Measurements from ENCODE around the gene STXBP6.
A peak's percentile ranks its signal among the peaks of the same experiment; 100 is the strongest.
"Not testable (repeated sequence)": the region's sequence is repeated elsewhere in the genome, so short reads cannot be mapped to it uniquely, and the experiment has no call there.

Gene STXBP6

DNA sequence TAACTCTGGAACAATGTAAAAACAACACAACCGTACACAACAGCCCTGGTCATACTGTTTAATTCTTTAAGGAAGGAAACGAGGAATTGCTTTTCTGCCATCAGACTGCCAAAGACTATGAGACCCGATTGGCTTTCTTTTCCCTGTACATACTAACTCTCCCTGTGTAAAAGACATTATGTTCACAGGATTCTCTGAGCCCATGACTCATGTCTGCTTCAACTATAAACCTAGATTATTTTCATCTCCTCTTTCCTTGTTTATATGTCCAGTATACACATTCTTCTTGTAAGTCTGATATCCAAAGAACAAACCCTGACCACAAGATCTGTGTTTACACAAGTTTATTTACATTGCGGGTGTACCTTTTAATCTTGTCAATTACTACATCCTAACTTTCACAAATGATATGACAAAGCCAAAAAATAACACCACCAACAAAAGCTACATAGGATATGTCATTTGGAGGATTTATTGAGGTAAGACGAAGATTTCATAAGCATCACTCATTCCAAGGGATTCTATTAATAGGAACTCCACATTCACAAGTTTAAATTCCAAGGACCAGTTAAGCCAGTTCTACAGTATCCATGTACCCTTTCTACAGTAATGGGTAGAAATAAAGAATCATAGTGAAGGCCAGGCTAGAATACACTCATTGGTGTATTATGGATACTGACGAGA is 67.3 kb downstream of the STXBP6 start:
- DNase-seq, result no peak

DNA sequence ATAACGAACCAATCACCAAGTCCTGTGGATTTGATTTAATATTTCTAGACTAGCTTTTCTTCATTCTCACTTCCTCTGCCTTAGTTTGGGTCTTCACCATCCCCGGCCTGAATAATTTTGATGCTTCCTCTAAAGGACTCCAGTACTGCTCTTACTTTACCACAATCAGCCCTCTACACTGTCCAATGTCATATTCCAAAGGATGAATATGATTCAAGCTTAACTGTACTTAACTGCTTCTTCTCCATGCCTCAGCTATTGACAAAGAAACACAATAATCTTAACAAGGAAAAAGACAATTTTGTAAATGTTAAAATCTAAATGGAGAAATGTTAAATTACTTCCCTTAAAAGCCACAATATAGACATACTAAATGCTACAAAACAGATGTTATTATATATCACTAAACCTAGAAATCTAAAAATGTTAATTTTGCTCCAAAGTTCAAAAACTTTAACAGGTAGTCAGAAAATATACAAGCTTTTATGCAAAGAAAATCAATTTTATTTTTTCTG is 70.2 kb downstream of the STXBP6 start:
- no peak for DNase-seq

GRCh38 chr14:24978862-24979724 is 70.9 kb downstream of the STXBP6 start:
- DNase-seq, result no peak

GRCh38 chr14:24976602-24977001 is 73.3 kb downstream of the STXBP6 start:
- DNase-seq, result no peak

DNA sequence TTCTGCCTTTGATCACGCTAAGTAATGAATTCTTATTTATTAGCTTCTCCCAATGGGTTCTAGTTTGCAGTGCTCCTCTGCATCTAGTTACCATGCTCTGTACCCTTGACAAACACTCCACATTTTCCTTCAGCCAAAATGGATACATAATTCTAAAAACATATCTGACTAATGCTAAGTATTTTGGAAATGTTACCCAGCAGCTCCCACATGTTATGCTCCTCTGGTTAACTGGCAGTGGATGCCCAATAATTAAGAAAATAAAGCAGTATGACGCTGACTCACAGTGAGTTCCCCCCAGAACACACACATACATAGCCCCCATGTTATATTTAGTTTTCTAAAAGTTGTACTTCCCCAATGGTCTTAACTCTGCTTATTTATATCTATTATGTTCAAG is 74.6 kb downstream of the STXBP6 start:
- no peak for DNase-seq

- no peak for DNase-seq
These were observed 75.2 kb downstream of the STXBP6 start for GRCh38 chr14:24974591-24975374.

DNA sequence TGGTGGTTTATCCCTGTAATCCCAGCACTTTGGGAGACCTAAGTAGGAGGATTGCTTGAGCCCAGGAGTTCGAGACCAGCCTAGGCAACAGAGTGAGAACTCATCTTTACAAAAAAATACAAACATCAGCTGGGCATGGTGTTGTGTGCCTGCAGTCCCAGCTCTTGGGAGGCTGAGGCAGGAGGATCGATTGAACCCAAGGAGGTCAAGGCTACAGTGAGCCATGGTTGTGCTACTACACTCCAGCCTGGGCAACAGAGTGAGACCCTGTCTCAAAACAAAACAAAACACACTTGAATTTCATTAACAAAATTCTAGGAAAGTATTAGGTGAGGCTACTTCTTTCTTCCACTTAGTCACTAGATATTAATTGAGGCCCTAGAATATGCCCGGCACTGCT is 77.1 kb downstream of the STXBP6 start:
- DNase-seq, result no peak

DNA sequence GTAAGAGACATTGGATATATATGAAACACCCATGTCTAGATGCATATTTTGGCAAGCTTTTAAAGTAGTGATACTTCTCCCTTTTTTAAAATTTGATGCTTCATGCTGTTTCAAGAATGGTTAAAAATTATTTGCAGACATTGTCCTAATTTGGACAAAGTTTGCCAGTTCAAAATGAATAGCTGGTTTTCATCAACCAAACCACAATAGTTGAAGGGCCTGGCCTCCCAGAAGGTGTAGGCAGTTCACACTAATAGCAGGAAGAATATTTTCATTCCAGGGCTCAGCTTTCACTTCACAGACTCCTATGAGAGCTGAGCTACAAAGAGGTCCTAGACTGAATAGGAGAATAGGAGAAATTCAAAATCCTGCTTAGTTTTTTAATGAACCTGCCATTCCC is 78.7 kb downstream of the STXBP6 start:
- peak; percentile 19 for DNase-seq

DNA sequence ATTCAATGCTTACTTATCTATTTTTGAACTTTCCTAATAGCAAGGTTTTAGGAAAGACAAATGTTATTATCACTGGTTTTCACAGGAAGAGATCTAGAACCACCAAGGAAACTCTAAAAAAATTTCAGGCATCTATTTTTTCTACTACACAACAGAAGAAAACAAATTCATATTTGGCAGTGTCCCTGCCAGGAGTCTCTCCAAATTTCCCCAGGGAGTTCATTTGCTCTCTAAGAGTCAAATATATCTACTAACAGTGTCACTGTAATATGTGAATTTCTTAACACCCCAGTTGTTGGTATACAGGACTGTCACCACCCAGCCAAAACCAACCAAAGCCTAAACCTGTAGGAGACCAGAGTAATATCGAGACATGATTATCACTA is 83.4 kb downstream of the STXBP6 start:
- DNase-seq, result no peak

- DNase-seq, result no peak
These were observed 83.9 kb downstream of the STXBP6 start for GRCh38 chr14:24965934-24966578.

DNA sequence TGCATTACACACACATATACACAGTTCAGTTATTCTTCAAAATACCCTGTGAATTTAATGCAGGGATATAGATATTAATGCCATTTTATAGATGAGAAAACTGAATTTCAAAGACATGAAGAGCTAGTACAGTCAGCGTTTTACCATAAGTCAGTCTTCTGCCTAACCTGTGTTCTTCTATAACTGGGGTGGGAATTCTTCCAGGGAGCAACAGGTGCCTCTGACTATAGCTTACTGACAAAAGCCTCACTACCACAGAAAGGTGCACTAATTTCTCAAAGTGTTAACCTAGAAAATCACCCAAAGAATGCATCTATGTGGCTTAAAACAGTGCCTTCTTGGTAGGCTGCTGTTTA is 84.4 kb downstream of the STXBP6 start:
- DNase-seq, result no peak

GRCh38 chr14:24964591-24964990 is 85.4 kb downstream of the STXBP6 start:
- no peak for DNase-seq

DNA sequence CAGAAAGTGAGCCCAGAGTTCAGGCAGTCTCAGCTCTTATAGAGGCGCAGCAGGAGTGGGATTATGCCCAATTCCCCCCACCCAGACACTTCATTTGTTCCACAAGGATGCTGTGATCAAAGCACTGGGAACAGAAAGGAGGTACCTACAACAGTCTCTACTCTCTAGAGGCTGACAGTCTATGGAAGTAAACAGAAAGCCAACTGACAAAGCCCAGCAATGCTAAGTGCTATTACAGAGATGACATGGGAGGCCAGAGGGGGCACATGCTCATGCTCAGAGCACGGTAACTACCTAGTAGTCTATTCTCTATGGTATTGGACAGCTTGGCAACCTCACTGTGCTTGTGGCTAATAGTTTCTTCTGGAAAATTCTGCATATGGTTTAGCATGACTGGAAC is 85.9 kb downstream of the STXBP6 start:
- DNase-seq, result no peak

DNA sequence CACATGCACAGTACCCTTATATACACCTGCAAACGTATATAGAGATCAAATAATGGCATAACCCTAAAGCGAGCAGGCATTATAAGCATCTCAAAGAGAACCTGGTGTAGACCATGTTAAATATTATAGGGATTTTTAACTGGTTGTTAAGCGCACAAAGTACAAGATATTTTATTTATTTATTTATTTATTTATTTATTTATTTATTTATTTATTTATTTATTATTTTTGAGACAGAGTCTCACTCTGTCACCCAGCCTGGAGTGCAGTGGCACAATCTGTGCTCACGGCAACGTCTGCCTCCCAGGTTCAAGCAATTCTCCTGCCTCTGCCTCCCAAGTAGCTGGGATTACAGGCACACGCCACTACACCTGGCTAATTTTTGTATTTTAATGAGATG is 87.8 kb downstream of the STXBP6 start:
- DNase-seq, result not testable (repeated sequence)

- DNase-seq, result no peak
These were observed 89.1 kb downstream of the STXBP6 start for GRCh38 chr14:24960816-24961215.

DNA sequence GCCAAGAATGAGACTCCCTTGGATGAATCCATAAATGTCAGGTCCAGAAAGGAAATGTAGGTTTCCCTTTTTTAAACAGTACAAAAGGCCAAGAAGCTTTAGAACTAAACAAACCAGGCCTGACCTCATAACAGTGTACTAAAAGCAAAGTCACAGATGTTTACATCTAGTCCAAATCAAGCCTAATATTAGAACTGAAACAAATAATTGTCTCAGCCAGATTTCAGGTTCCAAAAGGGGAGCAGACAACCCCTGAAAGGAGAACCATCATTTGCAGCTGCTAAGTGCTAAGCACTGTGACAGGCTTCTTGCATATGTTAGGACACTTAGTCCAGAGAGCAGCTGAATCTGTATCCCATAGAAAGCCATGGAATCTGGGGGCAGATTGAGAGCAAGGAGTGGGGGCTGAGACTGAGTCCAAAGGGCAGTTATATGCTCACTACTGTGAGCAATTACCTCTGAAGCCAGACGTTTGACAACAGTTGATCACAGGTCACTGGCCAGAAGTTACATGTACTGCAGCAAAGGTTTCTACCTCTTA is 90.1 kb downstream of the STXBP6 start:
- DNase-seq, result no peak

- DNase-seq, result no peak
These were observed 91.7 kb downstream of the STXBP6 start for GRCh38 chr14:24958271-24958670.

GRCh38 chr14:24957814-24958213 is 92.1 kb downstream of the STXBP6 start:
- DNase-seq, result no peak

DNA sequence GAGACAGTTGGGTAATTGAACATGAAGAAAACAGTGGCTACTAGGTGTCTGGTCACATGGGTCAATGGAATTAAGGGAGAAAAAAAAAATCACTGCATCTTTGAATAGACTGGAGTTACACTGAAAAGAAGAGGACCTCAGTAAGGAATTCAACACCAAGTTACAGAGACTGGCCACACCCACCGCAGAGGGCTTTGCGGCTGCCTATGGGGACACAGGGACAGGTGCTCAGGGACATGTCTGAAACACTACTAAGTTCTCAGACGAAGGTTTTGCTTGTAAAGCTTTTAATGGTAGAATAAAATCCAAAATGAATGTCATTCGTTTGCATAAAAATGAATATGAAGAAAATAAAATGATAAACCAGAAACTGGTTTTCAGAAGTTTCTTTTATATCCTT is 93.8 kb downstream of the STXBP6 start:
- no peak for DNase-seq

GRCh38 chr14:24954700-24955037 is 95.3 kb downstream of the STXBP6 start:
- no peak for DNase-seq

DNA sequence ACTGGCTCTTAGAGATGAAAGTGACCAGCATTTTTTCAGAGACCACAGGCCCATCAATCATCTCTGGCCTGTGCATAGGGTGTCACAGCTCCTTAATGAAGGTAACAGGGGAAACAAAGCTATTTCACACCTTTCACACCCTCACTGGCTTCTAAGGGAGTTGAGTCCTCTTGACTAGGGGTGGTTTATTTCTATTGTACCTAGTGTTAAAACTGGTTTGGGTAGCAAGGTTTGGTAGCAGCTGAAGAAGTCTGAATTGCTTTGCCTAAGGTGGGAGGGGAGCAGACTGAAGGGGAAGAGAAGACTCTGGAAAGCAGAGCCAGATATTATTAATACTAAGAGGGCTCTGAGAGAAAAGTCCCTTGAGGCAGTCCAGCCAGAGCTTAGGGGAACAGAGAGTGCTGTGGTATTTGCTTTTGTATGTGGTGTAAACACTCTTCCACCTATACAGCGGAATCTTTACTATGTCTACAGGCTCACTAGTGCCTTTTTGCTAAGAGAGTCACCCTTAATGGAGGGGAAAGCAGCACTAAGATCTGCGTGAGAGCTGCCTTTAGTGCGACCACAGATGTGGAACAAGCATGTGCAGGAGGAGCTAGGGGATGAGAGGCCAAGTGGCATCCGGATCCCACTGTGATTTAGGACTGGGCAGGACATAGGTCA is 95.8 kb downstream of the STXBP6 start:
- DNase-seq, result no peak
